OCI-LY7 (cell line): ENCODE results near the gene MACROD2. TPM values are rescaled to one million over a fixed set of nuclear protein-coding genes. Genes with fewer than 3 reads are reported as not detected.

Experiments used
- BruUV-seq: library from RNA; stranded (reverse); fragments of 400-500 nt; replicated peaks from 2 replicates; lab custom pipeline; 2021; lab: Mats Ljungman, UMichigan
- CTCF ChIA-PET: fragments of 300-600 bp; sonication (Branson Sonifier 250); formaldehyde crosslinking; loops from one replicate; lab custom pipeline; 2022; ENCODE audit warnings: antibody characterized with exemption; ENCODE audit not compliant: unreplicated experiment; lab: Charles Lee
- POLR2A ChIA-PET: fragments of 300-600 bp; sonication (Branson Sonifier 250); formaldehyde crosslinking; loops from one replicate; lab custom pipeline; 2022; ENCODE audit warnings: antibody characterized with exemption; lab: Charles Lee
- DNase-seq: peaks from one replicate; pipeline ENCODE4 v3.0.0-alpha.2; 2015; ENCODE audit warnings: low spot score
- H2AFZ ChIP-seq: fragments of 200-600 bp; sonication (generic), shearing (Covaris generic); 2 replicates; pipeline ENCODE4 v1.6.1; 2014; ENCODE audit warnings: mild to moderate bottlenecking, antibody characterized with exemption, low read length, moderate library complexity
- H3K27ac ChIP-seq: fragments of 200-600 bp; sonication (generic); 2 replicates; pipeline ENCODE4 v1.5.1; 2014; ENCODE audit warnings: mixed run types, low read depth, mild to moderate bottlenecking, moderate library complexity, low read length, inconsistent platforms; ENCODE audit not compliant: poor library complexity, severe bottlenecking
- H3K36me3 ChIP-seq: fragments of 200-600 bp; sonication (generic); 2 replicates; pipeline ENCODE4 v1.6.1; 2014; ENCODE audit warnings: mild to moderate bottlenecking, antibody characterized with exemption, low read length, moderate library complexity, mixed read lengths; ENCODE audit not compliant: insufficient read depth
- H3K4me1 ChIP-seq: fragments of 200-600 bp; sonication (generic); 2 replicates; pipeline ENCODE4 v1.5.1; 2014; ENCODE audit warnings: mild to moderate bottlenecking, low read length; ENCODE audit not compliant: insufficient read depth, poor library complexity, severe bottlenecking
- H3K4me2 ChIP-seq: fragments of 200-600 bp; sonication (generic); 2 replicates; pipeline ENCODE4 v1.6.1; 2014; ENCODE audit warnings: mild to moderate bottlenecking, low read length
- H3K4me3 ChIP-seq: fragments of 200-600 bp; sonication (generic); 2 replicates; pipeline ENCODE4 v1.5.1; 2014; ENCODE audit warnings: mild to moderate bottlenecking, low read depth, low read length; ENCODE audit not compliant: poor library complexity, severe bottlenecking
- H3K79me2 ChIP-seq: fragments of 200-600 bp; sonication (generic); 2 replicates; pipeline ENCODE4 v1.6.1; 2016; ENCODE audit warnings: low read depth, mild to moderate bottlenecking, low read length, moderate library complexity, mixed read lengths; ENCODE audit not compliant: insufficient read depth
- H3K9me2 ChIP-seq: fragments of 200-600 bp; sonication (generic); 2 replicates; pipeline ENCODE4 v1.6.1; 2016; ENCODE audit warnings: mild to moderate bottlenecking, low read length, mixed read lengths; ENCODE audit not compliant: insufficient read depth
- H3K9me3 ChIP-seq: fragments of 200-600 bp; sonication (generic); 2 replicates; pipeline ENCODE4 v1.6.1; 2014; ENCODE audit warnings: mild to moderate bottlenecking, mixed run types, low read length, mixed read lengths
- H4K20me1 ChIP-seq: fragments of 200-600 bp; sonication (generic); 2 replicates; pipeline ENCODE4 v1.6.1; 2014; ENCODE audit warnings: mild to moderate bottlenecking, antibody characterized with exemption, low read length, moderate library complexity, mixed read lengths; ENCODE audit not compliant: insufficient read depth
- EZH2phosphoT487 ChIP-seq: fragments of 200-600 bp; sonication (generic); IDR thresholded peaks from 2 replicates; pipeline ENCODE4 v1.6.1; 2018; ENCODE audit warnings: low read depth, borderline replicate concordance, mild to moderate bottlenecking, mixed run types, antibody characterized with exemption, low read length, moderate library complexity, mixed read lengths
- intact Hi-C: fragments of 100-400 bp; cut with micrococcal nuclease; formaldehyde crosslinking; loops from one replicate; pipeline ENCODE4 v1.10.0; 2022; ENCODE audit not compliant: unreplicated experiment
- total RNA-seq, 2 experiments: library from RNA; depleted of rRNA in 1 of 2; stranded (reverse); fragments of >200 nt in 1 of 2; shearing (Covaris generic) in 1 of 2; gene quantifications; 2 replicates each; pipeline ENCODE4 v1.2.3, GENCODE V29; 2014 to 2022
- TF ChIP-seq, protein P1 (sequence below): fragments of 200-600 bp; sonication (generic); conservative IDR thresholded peaks from 2 replicates; pipeline ENCODE4 v1.5.1; 2014; ENCODE audit warnings: mild to moderate bottlenecking, antibody characterized with exemption, low read length, moderate library complexity, mixed read lengths

Gene MACROD2
- total RNA-seq, 2 experiments from 2014 or later = 0.09 to 4.5 TPM

DNA sequence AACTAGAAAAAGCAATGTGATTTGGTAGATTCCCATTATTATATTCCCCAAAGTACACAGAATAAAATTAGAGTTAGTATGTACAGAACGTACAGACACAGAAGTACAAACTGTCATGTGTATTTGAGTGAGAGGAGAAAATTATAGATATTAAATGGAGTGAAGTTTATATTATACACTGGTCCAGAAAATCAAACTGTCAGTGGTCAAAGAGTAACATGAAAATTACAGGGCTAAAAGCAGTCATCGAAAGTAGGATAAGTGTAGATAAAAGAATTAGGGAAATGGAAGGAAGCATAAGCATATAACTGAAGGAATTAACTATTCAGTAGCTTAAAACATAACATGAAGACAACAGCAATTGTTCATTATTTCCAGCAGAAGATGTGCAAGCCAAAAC is 35.2 kb upstream of the MACROD2 start:
- no peaks in the 10 kb centered on the region for H3K9me2 ChIP-seq
- no peaks in the 10 kb centered on the region for H3K4me1 ChIP-seq
- no peaks in the 10 kb centered on the region for H3K9me3 ChIP-seq
- H3K4me2 ChIP-seq = no peak overlapping the region
- H3K36me3 ChIP-seq = no peaks in the 10 kb centered on the region
- H3K4me3 ChIP-seq = no peak overlapping the region
- intact Hi-C loops = no loop called here
- no peaks in the 10 kb centered on the region for H4K20me1 ChIP-seq
- no peak overlapping the region for H3K27ac ChIP-seq
- TF ChIP-seq, protein P1, sequence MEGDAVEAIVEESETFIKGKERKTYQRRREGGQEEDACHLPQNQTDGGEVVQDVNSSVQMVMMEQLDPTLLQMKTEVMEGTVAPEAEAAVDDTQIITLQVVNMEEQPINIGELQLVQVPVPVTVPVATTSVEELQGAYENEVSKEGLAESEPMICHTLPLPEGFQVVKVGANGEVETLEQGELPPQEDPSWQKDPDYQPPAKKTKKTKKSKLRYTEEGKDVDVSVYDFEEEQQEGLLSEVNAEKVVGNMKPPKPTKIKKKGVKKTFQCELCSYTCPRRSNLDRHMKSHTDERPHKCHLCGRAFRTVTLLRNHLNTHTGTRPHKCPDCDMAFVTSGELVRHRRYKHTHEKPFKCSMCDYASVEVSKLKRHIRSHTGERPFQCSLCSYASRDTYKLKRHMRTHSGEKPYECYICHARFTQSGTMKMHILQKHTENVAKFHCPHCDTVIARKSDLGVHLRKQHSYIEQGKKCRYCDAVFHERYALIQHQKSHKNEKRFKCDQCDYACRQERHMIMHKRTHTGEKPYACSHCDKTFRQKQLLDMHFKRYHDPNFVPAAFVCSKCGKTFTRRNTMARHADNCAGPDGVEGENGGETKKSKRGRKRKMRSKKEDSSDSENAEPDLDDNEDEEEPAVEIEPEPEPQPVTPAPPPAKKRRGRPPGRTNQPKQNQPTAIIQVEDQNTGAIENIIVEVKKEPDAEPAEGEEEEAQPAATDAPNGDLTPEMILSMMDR = no peak
- TF ChIP-seq EZH2phosphoT487 = no peak
- CTCF ChIA-PET = no interaction called here
- POLR2A ChIA-PET = no interaction called here
- no TSS peak for BruUV-seq
- no peak overlapping the region for H2AFZ ChIP-seq
- no peaks in the 10 kb centered on the region for H3K79me2 ChIP-seq
- DNase-seq = no peak

DNA sequence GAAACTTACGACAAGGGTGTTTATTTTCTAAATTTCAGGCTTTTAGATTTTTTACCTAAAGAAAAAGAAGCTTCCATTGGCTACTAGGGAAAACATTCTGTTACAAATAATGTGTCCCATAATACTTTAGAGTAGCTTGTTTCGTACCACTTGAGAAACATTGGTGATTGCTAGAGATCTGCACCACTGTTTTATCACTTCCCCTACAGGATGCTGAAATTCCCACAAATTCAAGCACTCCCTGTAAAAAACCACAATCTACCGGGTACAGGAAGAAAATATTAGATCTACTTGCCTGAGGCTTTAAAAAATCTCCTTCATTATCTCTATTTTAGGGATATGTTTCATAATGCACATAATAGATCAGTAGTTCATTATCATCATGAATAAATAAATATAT is 34.8 kb upstream of the MACROD2 start:
- POLR2A ChIA-PET = no interaction called here
- intact Hi-C loops = no loop called here
- no TSS peak for BruUV-seq

DNA sequence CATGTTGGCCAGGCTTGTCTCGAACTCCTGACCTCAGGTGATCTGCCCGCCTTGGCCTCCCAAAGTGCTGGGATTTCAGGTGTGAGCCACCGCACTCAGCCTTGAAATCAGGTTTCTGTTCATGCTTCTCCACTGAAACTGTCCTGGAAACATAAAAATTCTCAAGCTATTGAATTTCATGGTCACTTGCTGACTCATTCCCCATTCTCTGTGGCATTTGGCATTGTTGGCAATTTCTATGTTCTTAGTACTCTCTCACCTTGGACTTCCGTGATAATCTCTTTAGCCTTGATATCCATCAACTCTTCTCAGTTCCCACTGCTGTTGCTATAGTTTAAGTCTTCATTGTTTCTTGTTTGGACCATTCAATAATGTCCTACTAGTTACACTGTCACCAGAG is 11.1 kb upstream of the MACROD2 start:
- intact Hi-C loops = no loop called here
- BruUV-seq = no TSS peak
- H3K79me2 ChIP-seq = no peaks in the 10 kb centered on the region
- H3K4me2 ChIP-seq = no peak overlapping the region
- ChIA-PET CTCF (no interaction called here), POLR2A (interaction anchor here (0.7 to 1.1 kb wide), 2 partner anchors 28 to 155 kb away, joined by 3 read pairs; no protein-coding TSS in a partner anchor)
- H3K9me2 ChIP-seq = no peaks in the 10 kb centered on the region
- no peak overlapping the region for H3K27ac ChIP-seq
- H4K20me1 ChIP-seq = no peaks in the 10 kb centered on the region
- H3K4me3 ChIP-seq = no peak overlapping the region
- no peaks in the 10 kb centered on the region for H3K9me3 ChIP-seq
- no peak overlapping the region for H2AFZ ChIP-seq
- no peaks in the 10 kb centered on the region for H3K4me1 ChIP-seq
- TF ChIP-seq, protein P1 = no peak
- TF ChIP-seq EZH2phosphoT487 = no peak
- no peaks in the 10 kb centered on the region for H3K36me3 ChIP-seq
- DNase-seq = no peak

More for the DNA sequence above, 34.8 kb upstream of the MACROD2 start:
- Histone ChIP-seq H3K79me2 (no peaks in the 10 kb centered on the region), H2AFZ (no peak overlapping the region), H3K9me2 (no peaks in the 10 kb centered on the region), H3K4me2 (no peak overlapping the region), H3K4me3 (no peak overlapping the region), H3K36me3 (no peaks in the 10 kb centered on the region), H4K20me1 (no peaks in the 10 kb centered on the region), H3K27ac (no peak overlapping the region), H3K4me1 (no peaks in the 10 kb centered on the region), H3K9me3 (no peaks in the 10 kb centered on the region)
- DNase-seq = no peak
- CTCF ChIA-PET = no interaction called here
- TF ChIP-seq EZH2phosphoT487 = no peak
